ENCODE results near the gene ROR2.

The ROR2 gene

GRCh38 chr9:91714020-91714806 is 235.8 kb downstream of the ROR2 start:
- Histone ChIP-seq H3K4me3 (ENCODE audit: insufficient read depth, low read length, poor library complexity, severe bottlenecking) (peak overlapping the region; percentile 46), H3K27me3 (ENCODE audit: low read length) (no peaks in the 10 kb centered on the region), H3K79me2 (ENCODE audit: insufficient read depth, low read length) (no peaks in the 10 kb centered on the region), H4K20me1 (ENCODE audit: low read depth, low read length) (no peaks in the 10 kb centered on the region), H3K36me3 (ENCODE audit: low read length) (no peaks in the 10 kb centered on the region), H3F3A (ENCODE audit: insufficient read depth) (0 out of 2 replicates have a peak, but pooled peaks cover 5% of the 10 kb centered on the region), H2AFZ (ENCODE audit: low read depth, low read length, severe bottlenecking) (peak overlapping the region; percentile 89), H3K9me2 (replicated peaks; ENCODE audit: insufficient read depth, low read length) (no peaks in the 10 kb centered on the region), H3K27ac (ENCODE audit: low read depth, low read length) (no peak overlapping the region), H3K4me2 (ENCODE audit: low read depth, low read length, poor library complexity, severe bottlenecking) (peak overlapping the region; percentile 53), H3K9ac (ENCODE audit: low read length) (no peak overlapping the region; the same call in 1 of the 2 replicates), H3K9me3 (ENCODE audit: insufficient read depth, low read length) (no peaks in the 10 kb centered on the region)
- TF ChIP-seq, protein P1, sequence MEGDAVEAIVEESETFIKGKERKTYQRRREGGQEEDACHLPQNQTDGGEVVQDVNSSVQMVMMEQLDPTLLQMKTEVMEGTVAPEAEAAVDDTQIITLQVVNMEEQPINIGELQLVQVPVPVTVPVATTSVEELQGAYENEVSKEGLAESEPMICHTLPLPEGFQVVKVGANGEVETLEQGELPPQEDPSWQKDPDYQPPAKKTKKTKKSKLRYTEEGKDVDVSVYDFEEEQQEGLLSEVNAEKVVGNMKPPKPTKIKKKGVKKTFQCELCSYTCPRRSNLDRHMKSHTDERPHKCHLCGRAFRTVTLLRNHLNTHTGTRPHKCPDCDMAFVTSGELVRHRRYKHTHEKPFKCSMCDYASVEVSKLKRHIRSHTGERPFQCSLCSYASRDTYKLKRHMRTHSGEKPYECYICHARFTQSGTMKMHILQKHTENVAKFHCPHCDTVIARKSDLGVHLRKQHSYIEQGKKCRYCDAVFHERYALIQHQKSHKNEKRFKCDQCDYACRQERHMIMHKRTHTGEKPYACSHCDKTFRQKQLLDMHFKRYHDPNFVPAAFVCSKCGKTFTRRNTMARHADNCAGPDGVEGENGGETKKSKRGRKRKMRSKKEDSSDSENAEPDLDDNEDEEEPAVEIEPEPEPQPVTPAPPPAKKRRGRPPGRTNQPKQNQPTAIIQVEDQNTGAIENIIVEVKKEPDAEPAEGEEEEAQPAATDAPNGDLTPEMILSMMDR (IDR thresholded peaks at IDR 0.05; ENCODE audit: insufficient read depth, low read length, poor library complexity, severe bottlenecking), result no peak
- no peak for TF ChIP-seq EZH2phosphoT487 (conservative IDR thresholded peaks at IDR 0.05; ENCODE audit: low read length)

DNA sequence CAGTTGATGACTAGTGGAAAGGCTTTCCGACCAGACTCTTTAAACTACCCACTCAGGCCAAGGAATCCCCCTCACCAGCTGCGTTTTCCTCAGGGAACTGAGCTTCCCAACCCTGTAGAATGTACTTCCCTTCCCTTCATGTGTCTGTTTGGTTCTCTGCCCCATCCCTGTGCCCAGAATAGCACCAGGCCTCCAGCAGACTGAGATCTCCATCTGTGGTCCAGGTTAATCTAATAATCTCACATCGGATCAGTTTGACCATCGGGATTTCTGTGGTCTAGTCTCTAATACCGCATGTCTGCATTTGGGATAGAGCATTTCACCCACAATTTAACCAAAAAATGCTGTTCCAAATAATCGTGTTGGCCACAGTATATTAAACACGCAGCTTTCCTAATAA is 237.2 kb downstream of the ROR2 start:
- no peaks in the 10 kb centered on the region for H3K9me2 ChIP-seq (replicated peaks; ENCODE audit: insufficient read depth, low read length)
- H3F3A ChIP-seq (ENCODE audit: insufficient read depth), result 0 out of 2 replicates have a peak, but pooled peaks cover 5% of the 10 kb centered on the region
- no peaks in the 10 kb centered on the region for H3K79me2 ChIP-seq (ENCODE audit: insufficient read depth, low read length)
- H3K9me3 ChIP-seq (ENCODE audit: insufficient read depth, low read length), result no peaks in the 10 kb centered on the region
- H3K27ac ChIP-seq (ENCODE audit: low read depth, low read length), result peak overlapping the region; percentile 45; the same call in 1 of the 2 replicates
- H3K4me2 ChIP-seq (ENCODE audit: low read depth, low read length, poor library complexity, severe bottlenecking), result peak overlapping the region; percentile 50
- H3K36me3 ChIP-seq (ENCODE audit: low read length), result no peaks in the 10 kb centered on the region
- H3K9ac ChIP-seq (ENCODE audit: low read length), result peak overlapping the region; percentile 36
- H4K20me1 ChIP-seq (ENCODE audit: low read depth, low read length), result no peaks in the 10 kb centered on the region
- H2AFZ ChIP-seq (ENCODE audit: low read depth, low read length, severe bottlenecking), result peak overlapping the region; percentile 97
- H3K4me3 ChIP-seq (ENCODE audit: insufficient read depth, low read length, poor library complexity, severe bottlenecking), result no peak overlapping the region
- H3K27me3 ChIP-seq (ENCODE audit: low read length), result no peaks in the 10 kb centered on the region
- TF ChIP-seq, protein P1 (IDR thresholded peaks at IDR 0.05; ENCODE audit: insufficient read depth, low read length, poor library complexity, severe bottlenecking), result no peak
- TF ChIP-seq EZH2phosphoT487 (conservative IDR thresholded peaks at IDR 0.05; ENCODE audit: low read length), result no peak

GRCh38 chr9:91711755-91712601 is 238.1 kb downstream of the ROR2 start:
- TF ChIP-seq, protein P1 (IDR thresholded peaks at IDR 0.05; ENCODE audit: insufficient read depth, low read length, poor library complexity, severe bottlenecking), result no peak
- no peak for TF ChIP-seq EZH2phosphoT487 (conservative IDR thresholded peaks at IDR 0.05; ENCODE audit: low read length)
- peak overlapping the region; percentile 50 for H3K4me2 ChIP-seq (ENCODE audit: low read depth, low read length, poor library complexity, severe bottlenecking)
- peak overlapping the region; percentile 26 for H3K4me3 ChIP-seq (ENCODE audit: insufficient read depth, low read length, poor library complexity, severe bottlenecking)

More at GRCh38 chr9:91711755-91712601, 238.1 kb downstream of the ROR2 start:
- Histone ChIP-seq H3K36me3 (ENCODE audit: low read length) (no peaks in the 10 kb centered on the region), H3K9me3 (ENCODE audit: insufficient read depth, low read length) (no peaks in the 10 kb centered on the region), H3K79me2 (ENCODE audit: insufficient read depth, low read length) (no peaks in the 10 kb centered on the region), H3F3A (ENCODE audit: insufficient read depth) (0 out of 2 replicates have a peak, but pooled peaks cover 5% of the 10 kb centered on the region), H2AFZ (ENCODE audit: low read depth, low read length, severe bottlenecking) (peak overlapping the region; percentile 97), H3K27me3 (ENCODE audit: low read length) (no peaks in the 10 kb centered on the region), H3K9me2 (replicated peaks; ENCODE audit: insufficient read depth, low read length) (no peaks in the 10 kb centered on the region), H3K9ac (ENCODE audit: low read length) (peak overlapping the region; percentile 36), H4K20me1 (ENCODE audit: low read depth, low read length) (no peaks in the 10 kb centered on the region), H3K27ac (ENCODE audit: low read depth, low read length) (peak overlapping the region; percentile 45)
